ENCODE measurements around the gene RHOU. TPM values are rescaled to one million over a fixed set of nuclear protein-coding genes. Genes with fewer than 3 reads are reported as not detected.

Gene RHOU
- total and polyA plus RNA-seq, 10 of the 15 experiments (the other 5 are each of a cell fraction or from before 2014, with no cell fraction given) = not detected

- no peak for TF ChIP-seq RELB (IDR thresholded peaks at IDR 0.05; ENCODE audit: low read depth)
- no peak for TF ChIP-seq HDAC2 (IDR thresholded peaks at IDR 0.05)
- TF ChIP-seq NFIC (IDR thresholded peaks at IDR 0.05; ENCODE audit: low read depth, low read length) = no peak
- no peak for TF ChIP-seq RCOR1 (conservative IDR thresholded peaks at IDR 0.05; ENCODE audit: low read depth, low read length)
- no peak for TF ChIP-seq CREB1 (IDR thresholded peaks at IDR 0.05; ENCODE audit: low read depth)
- TF ChIP-seq, protein P1, sequence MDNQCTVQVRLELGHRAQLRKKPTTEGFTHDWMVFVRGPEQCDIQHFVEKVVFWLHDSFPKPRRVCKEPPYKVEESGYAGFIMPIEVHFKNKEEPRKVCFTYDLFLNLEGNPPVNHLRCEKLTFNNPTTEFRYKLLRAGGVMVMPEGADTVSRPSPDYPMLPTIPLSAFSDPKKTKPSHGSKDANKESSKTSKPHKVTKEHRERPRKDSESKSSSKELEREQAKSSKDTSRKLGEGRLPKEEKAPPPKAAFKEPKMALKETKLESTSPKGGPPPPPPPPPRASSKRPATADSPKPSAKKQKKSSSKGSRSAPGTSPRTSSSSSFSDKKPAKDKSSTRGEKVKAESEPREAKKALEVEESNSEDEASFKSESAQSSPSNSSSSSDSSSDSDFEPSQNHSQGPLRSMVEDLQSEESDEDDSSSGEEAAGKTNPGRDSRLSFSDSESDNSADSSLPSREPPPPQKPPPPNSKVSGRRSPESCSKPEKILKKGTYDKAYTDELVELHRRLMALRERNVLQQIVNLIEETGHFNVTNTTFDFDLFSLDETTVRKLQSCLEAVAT (IDR thresholded peaks at IDR 0.05) = no peak
- TF ChIP-seq ZNF207 (IDR thresholded peaks at IDR 0.05; ENCODE audit: borderline replicate concordance) = no peak
These were observed 10.2 kb downstream of the RHOU start (continued) for GRCh38 chr1:228745497-228745896.

GRCh38 chr1:228747301-228747935 is 12.1 kb downstream of the RHOU start:
- no peak overlapping the region for H3K9ac ChIP-seq (ENCODE audit: control insufficient read depth, insufficient read depth, low read length)
- POLR2A ChIA-PET = no interaction called here
- ATAC-seq (no peak), FAIRE-seq (no peak), DNase-seq (ENCODE audit: low read depth, low spot score) (no peak)
- RAD21 ChIA-PET (ENCODE audit: unreplicated experiment) = no interaction called here
- TF ChIP-seq, protein P2, sequence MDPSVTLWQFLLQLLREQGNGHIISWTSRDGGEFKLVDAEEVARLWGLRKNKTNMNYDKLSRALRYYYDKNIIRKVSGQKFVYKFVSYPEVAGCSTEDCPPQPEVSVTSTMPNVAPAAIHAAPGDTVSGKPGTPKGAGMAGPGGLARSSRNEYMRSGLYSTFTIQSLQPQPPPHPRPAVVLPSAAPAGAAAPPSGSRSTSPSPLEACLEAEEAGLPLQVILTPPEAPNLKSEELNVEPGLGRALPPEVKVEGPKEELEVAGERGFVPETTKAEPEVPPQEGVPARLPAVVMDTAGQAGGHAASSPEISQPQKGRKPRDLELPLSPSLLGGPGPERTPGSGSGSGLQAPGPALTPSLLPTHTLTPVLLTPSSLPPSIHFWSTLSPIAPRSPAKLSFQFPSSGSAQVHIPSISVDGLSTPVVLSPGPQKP (IDR thresholded peaks at IDR 0.05; ENCODE audit: low read depth, low read length) = no peak
- TF ChIP-seq SP1 (IDR thresholded peaks at IDR 0.05; ENCODE audit: low read depth, low read length) = no peak
- BruUV-seq (replicated peaks) = no TSS peak
- intact Hi-C loops (cut with micrococcal nuclease; ENCODE audit: unreplicated experiment) = no loop called here
- SMC1A ChIA-PET (ENCODE audit: uncharacterized antibody, unreplicated experiment) = no interaction called here
- no peak overlapping the region for H3K4me2 ChIP-seq (ENCODE audit: control insufficient read depth, insufficient read depth)
- no peak overlapping the region for H3K4me3 ChIP-seq
- no peaks in the 10 kb centered on the region for H3K4me1 ChIP-seq (ENCODE audit: control insufficient read depth, insufficient read depth, low read length)
- H4K20me1 ChIP-seq (ENCODE audit: control insufficient read depth, insufficient read depth) = no peaks in the 10 kb centered on the region
- 24% methylated on average over 3 of the region's 3 CpGs for WGBS (ENCODE audit: insufficient coverage, insufficient replicate concordance, low lambda C conversion rate, missing lambda C conversion rate)
- H2AFZ ChIP-seq (ENCODE audit: control insufficient read depth, low read depth, low read length) = no peak overlapping the region
- no peaks in the 10 kb centered on the region for H3K9me3 ChIP-seq (replicated peaks; ENCODE audit: control insufficient read depth, insufficient read depth, low read length)
- no peaks in the 10 kb centered on the region for H3K36me3 ChIP-seq (ENCODE audit: control insufficient read depth in 2 of 2, insufficient read depth in 2 of 2, low read length in 1 of 2)
- H3K27me3 ChIP-seq (replicated peaks in 1 of 2; ENCODE audit: control insufficient read depth in 2 of 2, insufficient read depth in 2 of 2, low read length in 1 of 2) = no peaks in the 10 kb centered on the region; a peak in 1 of 4 replicates
- in situ Hi-C loops (cut with MboI) = no loop called here
- CTCF ChIA-PET = no interaction called here
- no peaks in the 10 kb centered on the region for H3K79me2 ChIP-seq (ENCODE audit: control insufficient read depth, insufficient read depth, low read length)
- no peak overlapping the region for H3K27ac ChIP-seq (ENCODE audit: control insufficient read depth, insufficient read depth)

All from GM12878 (cell line).